DND-41 (cell line): ENCODE results near the gene RAB7A.
"Not testable (repeated sequence)": the region's sequence is repeated elsewhere in the genome, so short reads cannot be mapped to it uniquely, and the experiment has no call there.

Experiments
- ATAC-seq: fragments of 200-7000 bp; cut with Tn5 transposase; 3 replicates; pipeline ENCODE4 v1.9.1; 2021; ENCODE audit warnings: low read depth; ENCODE audit not compliant: insufficient read depth
- DNase-seq: peaks from one replicate; pipeline ENCODE4 v3.0.0-alpha.2; 2020
- H2AFZ ChIP-seq: 2 replicates; pipeline ENCODE4 v1.6.0; 2012; ENCODE audit warnings: low read depth, low read length
- H3K27ac ChIP-seq: 2 replicates; pipeline ENCODE4 v1.5.1; 2012; ENCODE audit warnings: low read length, inconsistent platforms
- H3K27me3 ChIP-seq: fragments of 200-600 bp; sonication (generic); 2 replicates; pipeline ENCODE4 v1.6.0; 2012; ENCODE audit warnings: low read length, mild to moderate bottlenecking, inconsistent platforms; ENCODE audit not compliant: insufficient read depth, poor library complexity
- H3K36me3 ChIP-seq: 2 replicates; pipeline ENCODE4 v1.5.1; 2012; ENCODE audit warnings: low read length, inconsistent platforms; ENCODE audit not compliant: insufficient read depth
- H3K4me1 ChIP-seq: 2 replicates; pipeline ENCODE4 v1.5.1; 2012; ENCODE audit warnings: mild to moderate bottlenecking, low read length; ENCODE audit not compliant: insufficient read depth
- H3K4me2 ChIP-seq: 2 replicates; pipeline ENCODE4 v1.6.0; 2012; ENCODE audit warnings: mild to moderate bottlenecking, moderate library complexity, low read length, inconsistent platforms; ENCODE audit not compliant: insufficient read depth
- H3K4me3 ChIP-seq, 2 experiments: fragments of 200-600 bp in 1 of 2; shearing (Covaris generic) in 1 of 2; 2 replicates each; pipeline ENCODE4 v1.5.1; 2012 to 2016; ENCODE audit warnings: inconsistent platforms in 2 of 2, low read length in 2 of 2, mild to moderate bottlenecking in 2 of 2, low read depth in 1 of 2, moderate library complexity in 1 of 2
- H3K79me2 ChIP-seq: 2 replicates; pipeline ENCODE4 v1.6.0; 2012; ENCODE audit warnings: low read length, inconsistent platforms; ENCODE audit not compliant: insufficient read depth
- H3K9ac ChIP-seq: 2 replicates; pipeline ENCODE4 v1.6.0; 2012; ENCODE audit warnings: low read depth, mild to moderate bottlenecking, inconsistent platforms, low read length, moderate library complexity
- H3K9me3 ChIP-seq: 2 replicates; pipeline ENCODE4 v1.5.1; 2012; ENCODE audit warnings: low read length, moderate library complexity, mild to moderate bottlenecking, inconsistent platforms; ENCODE audit not compliant: insufficient read depth, severe bottlenecking
- H4K20me1 ChIP-seq: 2 replicates; pipeline ENCODE4 v1.6.0; 2012; ENCODE audit warnings: low read length; ENCODE audit not compliant: insufficient read depth
- CTCF ChIP-seq: IDR thresholded peaks from 2 replicates; pipeline ENCODE4 v1.5.1; 2012; ENCODE audit warnings: borderline replicate concordance, low read length, moderate library complexity, mild to moderate bottlenecking; ENCODE audit not compliant: poor library complexity, severe bottlenecking; ENCODE audit errors: extremely low read depth
- EZH2 ChIP-seq: IDR thresholded peaks from 3 replicates; pipeline ENCODE4 v1.6.1; 2012; ENCODE audit warnings: borderline replicate concordance, low read depth, mild to moderate bottlenecking, moderate library complexity, low read length, inconsistent platforms; ENCODE audit not compliant: severe bottlenecking

RAB7A gene

GRCh38 chr3:128712848-128713247 lies 13.1 kb upstream of the RAB7A start:
- H4K20me1 ChIP-seq: no peaks in the 10 kb centered on the region
- H2AFZ ChIP-seq: no peak overlapping the region
- no peak for ATAC-seq

GRCh38 chr3:128714887-128715491 lies 11.0 kb upstream of the RAB7A start:
- no peak overlapping the region for H3K9ac ChIP-seq
- H3K4me3 ChIP-seq: no peak overlapping the region
- no peaks in the 10 kb centered on the region for H3K9me3 ChIP-seq
- no peak overlapping the region for H3K27ac ChIP-seq
- no peak overlapping the region for H3K4me2 ChIP-seq
- H3K79me2 ChIP-seq: no peaks in the 10 kb centered on the region
- no peaks in the 10 kb centered on the region for H3K36me3 ChIP-seq
- ATAC-seq (no peak; the same call in 2 of the 3 replicates), DNase-seq (no peak)
- H2AFZ ChIP-seq: no peak overlapping the region
- H3K4me1 ChIP-seq: no peaks in the 10 kb centered on the region
- TF ChIP-seq EZH2: no peak
- no peak for TF ChIP-seq CTCF
- H4K20me1 ChIP-seq: no peaks in the 10 kb centered on the region
- no peaks in the 10 kb centered on the region for H3K27me3 ChIP-seq

More at GRCh38 chr3:128712848-128713247, 13.1 kb upstream of the RAB7A start:
- Histone ChIP-seq H3K9ac (no peak overlapping the region), H3K27ac (no peak overlapping the region), H3K27me3 (no peaks in the 10 kb centered on the region), H3K4me3 (no peak overlapping the region), H3K4me2 (no peak overlapping the region), H3K4me1 (no peaks in the 10 kb centered on the region), H3K36me3 (no peaks in the 10 kb centered on the region), H3K9me3 (no peaks in the 10 kb centered on the region), H3K79me2 (no peaks in the 10 kb centered on the region)
- no peak for TF ChIP-seq CTCF
- no peak for TF ChIP-seq EZH2
- no peak for DNase-seq

- H3K4me1 ChIP-seq: not testable (repeated sequence)
These were observed 7.1 kb upstream of the RAB7A start for GRCh38 chr3:128718892-128719291.

GRCh38 chr3:128720891-128721290 lies 5.1 kb upstream of the RAB7A start:
- ATAC-seq (no peak), DNase-seq (no peak)
- peaks cover 5% of the 10 kb centered on the region for H3K79me2 ChIP-seq
- H4K20me1 ChIP-seq: no peaks in the 10 kb centered on the region
- H3K9ac ChIP-seq: no peak overlapping the region
- no peaks in the 10 kb centered on the region for H3K36me3 ChIP-seq
- TF ChIP-seq CTCF (no peak), EZH2 (no peak)
- no peak overlapping the region for H2AFZ ChIP-seq
- no peak overlapping the region for H3K27ac ChIP-seq
- H3K4me3 ChIP-seq: no peak overlapping the region
- H3K4me1 ChIP-seq: peaks cover 9% of the 10 kb centered on the region
- H3K27me3 ChIP-seq: no peaks in the 10 kb centered on the region
- no peak overlapping the region for H3K4me2 ChIP-seq
- no peaks in the 10 kb centered on the region for H3K9me3 ChIP-seq

More at GRCh38 chr3:128718892-128719291, 7.1 kb upstream of the RAB7A start:
- not testable (repeated sequence) for H3K27ac ChIP-seq, H3K27me3 ChIP-seq, ATAC-seq, H3K79me2 ChIP-seq, H3K4me3 ChIP-seq, H3K36me3 ChIP-seq, H3K4me2 ChIP-seq, H4K20me1 ChIP-seq, DNase-seq, H3K9me3 ChIP-seq, H3K9ac ChIP-seq, H2AFZ ChIP-seq
